Esophagus squamous epithelium (tissue), 5 donors: ENCODE measurements around the gene ATP8A1. TPM values are rescaled to one million over a fixed set of nuclear protein-coding genes. Genes with fewer than 3 reads are reported as not detected.

ENCODE experiments used
- DNase-seq: peaks from one replicate; lab custom pipeline; 2025; lab: John Stamatoyannopoulos, UW
- H3K27ac ChIP-seq, 4 donors: fragments of 200-600 bp; sonication (generic); one replicate each; pipeline ENCODE4 v1.5.1; 2016 to 2019; ENCODE audit warnings: mild to moderate bottlenecking in 1 of 4
- H3K27me3 ChIP-seq, 4 donors: fragments of 200-600 bp; sonication (generic); 1 replicate in 3 of 4; 2 replicates in 1 of 4; pipeline versions ENCODE4 v1.5.1 to v1.6.0; 2017 to 2021; ENCODE audit warnings: antibody characterized with exemption in 1 of 4
- H3K36me3 ChIP-seq, 3 donors: fragments of 200-600 bp; sonication (generic); one replicate each; pipeline ENCODE4 v1.5.1; 2016 to 2019
- H3K4me1 ChIP-seq, 3 donors: fragments of 200-600 bp; sonication (generic); one replicate each; pipeline ENCODE4 v1.5.1; 2017 to 2019
- H3K4me3 ChIP-seq, 4 donors: fragments of 200-600 bp; sonication (generic); 1 replicate in 3 of 4; 2 replicates in 1 of 4; pipeline ENCODE4 v1.5.1; 2016 to 2019; ENCODE audit warnings: mild to moderate bottlenecking in 2 of 4, moderate library complexity in 1 of 4
- H3K9me3 ChIP-seq, 3 donors: fragments of 200-600 bp; sonication (generic); one replicate each; pipeline ENCODE4 v1.5.1; 2016 to 2019
- POLR2A ChIP-seq, 4 donors: fragments of 450-650 bp; IDR thresholded peaks; one replicate each; pipeline ENCODE4 v1.6.1; 2017; ENCODE audit warnings: antibody characterized with exemption in 4 of 4, mild to moderate bottlenecking in 4 of 4, moderate library complexity in 3 of 4
- WGBS, 2 donors: methylation state at CpG; one replicate each; pipeline ENCODE4 v1.1.5; 2018; 5-methylcytosine and 5-hydroxymethylcytosine counted together
- intact Hi-C: fragments of 100-400 bp; cut with DNase I; formaldehyde crosslinking; loops from one replicate; pipeline ENCODE4 v1.15.0; 2022
- total RNA-seq, 4 donors: library from RNA; depleted of rRNA; stranded (reverse); fragments of >200 nt; gene quantifications; one replicate each; pipeline ENCODE4 v1.1.0, GENCODE V29; 2016
- TF ChIP-seq, protein P1 (sequence below), 6 experiments: fragments of 450-650 bp in 4 of 6; fragments of 200-600 bp in 2 of 6; sonication (generic) in 2 of 6; IDR thresholded peaks; one replicate each; pipeline ENCODE4 v1.5.1; 2016 to 2019; ENCODE audit warnings: antibody characterized with exemption in 6 of 6, mild to moderate bottlenecking in 4 of 6, moderate library complexity in 4 of 6
- donor health status: DM: yes; HTN: yes; CAD: no.

The ATP8A1 gene
- total RNA-seq, 4 donors from 2014 or later = 1.9 to 11.8 (median 3.3) TPM

DNA sequence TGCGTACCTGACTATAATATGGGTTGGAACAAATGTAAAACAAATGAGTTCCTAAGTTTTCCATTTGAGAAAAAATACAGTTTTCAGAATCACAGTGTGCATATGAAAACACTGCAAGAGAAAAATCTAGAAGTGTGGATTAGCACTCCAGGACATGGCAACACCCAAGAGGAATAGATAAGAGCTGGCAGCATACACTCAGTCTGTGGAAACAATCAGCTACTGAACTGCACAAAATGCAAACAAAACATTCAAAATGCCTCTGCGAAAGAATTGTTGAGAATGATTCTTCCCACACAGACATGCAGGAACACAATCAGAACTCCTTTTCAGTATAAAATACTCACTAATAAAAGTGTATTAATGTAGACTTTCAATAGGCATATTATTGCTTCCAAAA lies 39.9 kb downstream of the ATP8A1 start:
- Histone ChIP-seq H3K27me3 (no peaks in the 10 kb centered on the region), H3K36me3 (no peaks in the 10 kb centered on the region), H3K4me3 (no peak overlapping the region), H3K9me3 (no peaks in the 10 kb centered on the region), H3K4me1 (no peaks in the 10 kb centered on the region), H3K27ac (no peak overlapping the region)
- intact Hi-C loops = no loop called here
- DNase-seq = no peak
- TF ChIP-seq, protein P1, sequence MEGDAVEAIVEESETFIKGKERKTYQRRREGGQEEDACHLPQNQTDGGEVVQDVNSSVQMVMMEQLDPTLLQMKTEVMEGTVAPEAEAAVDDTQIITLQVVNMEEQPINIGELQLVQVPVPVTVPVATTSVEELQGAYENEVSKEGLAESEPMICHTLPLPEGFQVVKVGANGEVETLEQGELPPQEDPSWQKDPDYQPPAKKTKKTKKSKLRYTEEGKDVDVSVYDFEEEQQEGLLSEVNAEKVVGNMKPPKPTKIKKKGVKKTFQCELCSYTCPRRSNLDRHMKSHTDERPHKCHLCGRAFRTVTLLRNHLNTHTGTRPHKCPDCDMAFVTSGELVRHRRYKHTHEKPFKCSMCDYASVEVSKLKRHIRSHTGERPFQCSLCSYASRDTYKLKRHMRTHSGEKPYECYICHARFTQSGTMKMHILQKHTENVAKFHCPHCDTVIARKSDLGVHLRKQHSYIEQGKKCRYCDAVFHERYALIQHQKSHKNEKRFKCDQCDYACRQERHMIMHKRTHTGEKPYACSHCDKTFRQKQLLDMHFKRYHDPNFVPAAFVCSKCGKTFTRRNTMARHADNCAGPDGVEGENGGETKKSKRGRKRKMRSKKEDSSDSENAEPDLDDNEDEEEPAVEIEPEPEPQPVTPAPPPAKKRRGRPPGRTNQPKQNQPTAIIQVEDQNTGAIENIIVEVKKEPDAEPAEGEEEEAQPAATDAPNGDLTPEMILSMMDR (IDR thresholded peaks at IDR 0.05) = no peak
- TF ChIP-seq POLR2A (IDR thresholded peaks at IDR 0.05) = no peak
- 73 to 91% methylated on average over 2 of the region's 2 CpGs for WGBS, 2 donors

DNA sequence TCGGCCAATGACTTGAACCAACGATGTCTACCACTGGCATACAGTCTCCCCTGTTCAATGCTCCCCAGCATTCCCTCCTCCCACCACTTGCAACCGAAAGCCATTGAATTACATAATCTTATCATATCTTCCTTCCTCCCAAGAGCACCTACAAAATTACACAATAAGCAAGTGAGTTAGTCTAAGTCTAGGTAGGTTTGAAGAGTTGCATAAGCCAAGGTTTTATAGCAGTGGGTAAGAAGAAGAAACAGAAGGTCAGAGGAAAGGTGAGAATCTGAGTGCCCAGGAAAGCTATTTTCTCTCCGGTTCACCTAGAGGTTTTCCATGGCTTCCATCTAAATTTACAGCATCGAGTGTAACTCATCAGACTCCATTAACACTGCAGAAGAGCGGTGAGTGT lies 40.3 kb downstream of the ATP8A1 start:
- DNase-seq = no peak
- WGBS, 2 donors = 89 to 90% methylated on average over 6 of the region's 6 CpGs

DNA sequence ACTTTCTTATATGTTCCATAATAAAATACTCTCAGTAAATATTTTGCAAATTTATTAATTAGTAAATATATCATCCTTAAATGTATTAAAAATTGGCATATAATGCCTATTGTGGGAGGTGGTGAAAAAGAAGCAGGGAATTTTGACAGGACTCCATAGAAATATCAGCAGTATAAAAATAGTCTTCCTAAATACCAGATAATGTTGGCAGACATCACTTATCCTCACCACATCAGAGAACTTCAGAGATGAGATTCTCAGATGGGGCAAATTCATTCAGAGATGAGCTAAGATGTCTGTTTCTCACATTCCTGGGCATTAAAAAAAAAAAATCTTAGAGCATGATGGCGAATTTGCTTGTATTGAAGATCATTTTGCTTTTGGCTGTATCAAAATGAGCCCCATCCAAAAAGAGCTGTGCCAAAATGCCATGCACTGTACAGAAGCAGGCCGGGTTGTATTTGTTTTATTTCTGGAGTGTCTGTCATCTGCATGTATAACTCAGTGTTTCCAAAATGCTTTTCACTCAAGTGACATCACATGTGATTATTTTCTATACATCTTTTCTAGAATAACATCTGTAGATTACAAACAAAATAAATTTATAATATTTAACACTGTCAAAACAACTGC lies 41.7 kb downstream of the ATP8A1 start:
- TF ChIP-seq, protein P1 (IDR thresholded peaks at IDR 0.05) = no peak
- TF ChIP-seq POLR2A (IDR thresholded peaks at IDR 0.05) = no peak
- Histone ChIP-seq H3K4me1 (no peaks in the 10 kb centered on the region), H3K36me3 (no peaks in the 10 kb centered on the region), H3K4me3 (no peak overlapping the region), H3K9me3 (no peaks in the 10 kb centered on the region), H3K27me3 (no peaks in the 10 kb centered on the region), H3K27ac (no peak overlapping the region)
- intact Hi-C loops = no loop called here
- WGBS, 2 donors = 63 to 73% methylated on average over 2 of the region's 2 CpGs
- DNase-seq = no peak

More for the DNA sequence above, 40.3 kb downstream of the ATP8A1 start:
- intact Hi-C loops = no loop called here
- Histone ChIP-seq H3K27me3 (no peaks in the 10 kb centered on the region), H3K4me3 (no peak overlapping the region), H3K9me3 (no peaks in the 10 kb centered on the region), H3K36me3 (no peaks in the 10 kb centered on the region), H3K4me1 (no peaks in the 10 kb centered on the region), H3K27ac (no peak overlapping the region)
- no peak for TF ChIP-seq POLR2A (IDR thresholded peaks at IDR 0.05)
- TF ChIP-seq, protein P1 (IDR thresholded peaks at IDR 0.05) = no peak

GRCh38 chr4:42612898-42613297 lies 44.0 kb downstream of the ATP8A1 start:
- H3K4me3 ChIP-seq = no peak overlapping the region
- TF ChIP-seq, protein P1 (IDR thresholded peaks at IDR 0.05) = no peak
- no peak for TF ChIP-seq POLR2A (IDR thresholded peaks at IDR 0.05)
- no peaks in the 10 kb centered on the region for H3K36me3 ChIP-seq
- no peaks in the 10 kb centered on the region for H3K9me3 ChIP-seq
- WGBS, 2 donors = 23 to 65% methylated on average over 1 of the region's 1 CpG
- H3K4me1 ChIP-seq = no peaks in the 10 kb centered on the region
- H3K27ac ChIP-seq = no peak overlapping the region
- H3K27me3 ChIP-seq = no peaks in the 10 kb centered on the region
- intact Hi-C loops = no loop called here
- no peak for DNase-seq

- no peaks in the 10 kb centered on the region for H3K36me3 ChIP-seq
- H3K4me3 ChIP-seq = no peak overlapping the region
- H3K27ac ChIP-seq = no peak overlapping the region
- DNase-seq = no peak
- no peaks in the 10 kb centered on the region for H3K27me3 ChIP-seq
- TF ChIP-seq POLR2A (IDR thresholded peaks at IDR 0.05) = no peak
- TF ChIP-seq, protein P1 (IDR thresholded peaks at IDR 0.05) = no peak
- H3K4me1 ChIP-seq = no peaks in the 10 kb centered on the region
- intact Hi-C loops = no loop called here
- 88 to 89% methylated on average over 4 of the region's 4 CpGs for WGBS, 2 donors
- H3K9me3 ChIP-seq = no peaks in the 10 kb centered on the region
Measured at GRCh38 chr4:42610941-42611340, 46.0 kb downstream of the ATP8A1 start.
